Measurements from ENCODE around the gene GPR135. TPM values are rescaled to one million over a fixed set of nuclear protein-coding genes. Genes with fewer than 3 reads are reported as not detected.

Gene GPR135
- total and polyA plus RNA-seq, 10 of the 15 experiments (the other 5 are each of a cell fraction or from before 2014, with no cell fraction given) = 0.11 to 1.1 (median 0.86) TPM

- BruUV-seq (replicated peaks) = no TSS peak
- peak overlapping the region; percentile 96 for H3K4me2 ChIP-seq (ENCODE audit: control insufficient read depth, insufficient read depth)
Observed at GRCh38 chr14:59480166-59480565, 15.0 kb upstream of the GPR135 start.

GRCh38 chr14:59478540-59478939 is 13.4 kb upstream of the GPR135 start:
- H3K4me3 ChIP-seq = no peak overlapping the region
- TF ChIP-seq CREM (IDR thresholded peaks at IDR 0.05; ENCODE audit: low read depth) (no peak), KAT2A (conservative IDR thresholded peaks at IDR 0.05; ENCODE audit: control insufficient read depth, low read depth, low read length) (no peak), RELB (IDR thresholded peaks at IDR 0.05; ENCODE audit: low read depth) (no peak), STAT1 (conservative IDR thresholded peaks at IDR 0.05) (no peak), RBBP5 (conservative IDR thresholded peaks at IDR 0.05) (no peak), MTA3 (IDR thresholded peaks at IDR 0.05; ENCODE audit: borderline replicate concordance, low read length) (no peak), RAD21 (IDR thresholded peaks at IDR 0.05; ENCODE audit: insufficient read depth, low read depth, low read length) (no peak), MYB (IDR thresholded peaks at IDR 0.05; ENCODE audit: borderline replicate concordance, low read depth, low read length) (no peak), HSF1 (IDR thresholded peaks at IDR 0.05; ENCODE audit: low read depth, low read length) (no peak)
- in situ Hi-C loops (cut with MboI) (loop anchor here (25.0 kb wide), 1 partner anchor 684 kb away; the partner anchor contains the start of gene DHRS7), intact Hi-C loops (cut with micrococcal nuclease; ENCODE audit: unreplicated experiment) (no loop called here)
- no peaks in the 10 kb centered on the region for H4K20me1 ChIP-seq (ENCODE audit: control insufficient read depth, insufficient read depth)
- FAIRE-seq = no peak
- no peak overlapping the region for H3K4me2 ChIP-seq (ENCODE audit: control insufficient read depth, insufficient read depth)
- RAD21 ChIA-PET (ENCODE audit: unreplicated experiment) = no interaction called here
- peaks cover 2 to 7% of the 10 kb centered on the region in 2 experiments; a peak in 2 of 4 replicates for H3K36me3 ChIP-seq (ENCODE audit: control insufficient read depth in 2 of 2, insufficient read depth in 2 of 2, low read length in 1 of 2)
- H3K79me2 ChIP-seq (ENCODE audit: control insufficient read depth, insufficient read depth, low read length) = peaks cover 32% of the 10 kb centered on the region
- no peak for DNase-seq (ENCODE audit: low read depth, low spot score)
- BruUV-seq (replicated peaks) = no TSS peak
- POLR2A ChIA-PET = interaction anchor here (1.4 kb wide), 1 partner anchor 9 kb away, joined by 3 read pairs; no protein-coding TSS in a partner anchor
- no peak overlapping the region for H2AFZ ChIP-seq (ENCODE audit: control insufficient read depth, low read depth, low read length)
- no peaks in the 10 kb centered on the region for H3K9me3 ChIP-seq (replicated peaks; ENCODE audit: control insufficient read depth, insufficient read depth, low read length)
- H3K9ac ChIP-seq (ENCODE audit: control insufficient read depth, insufficient read depth, low read length) = no peak overlapping the region
- H3K27me3 ChIP-seq (replicated peaks in 1 of 2; ENCODE audit: control insufficient read depth in 2 of 2, insufficient read depth in 2 of 2, low read length in 1 of 2) = no peaks in the 10 kb centered on the region
- SMC1A ChIA-PET (ENCODE audit: uncharacterized antibody, unreplicated experiment) = interaction anchor here (0.7 to 1.6 kb wide), 4 partner anchors 9 to 27 kb away, joined by 3 read pairs; no protein-coding TSS in a partner anchor
- CTCF ChIA-PET = interaction anchor here (1.1 kb wide), 1 partner anchor 14 kb away, joined by 3 read pairs; the partner anchor contains the start of gene GPR135
- no peak for ATAC-seq
- H3K27ac ChIP-seq (ENCODE audit: control insufficient read depth, insufficient read depth) = no peak overlapping the region
- 95% methylated on average over 3 of the region's 3 CpGs for WGBS (ENCODE audit: insufficient coverage, insufficient replicate concordance, low lambda C conversion rate, missing lambda C conversion rate)
- H3K4me1 ChIP-seq (ENCODE audit: control insufficient read depth, insufficient read depth, low read length) = peaks cover 10% of the 10 kb centered on the region; the same call in 1 of the 2 replicates

More at GRCh38 chr14:59480166-59480565, 15.0 kb upstream of the GPR135 start:
- Histone ChIP-seq H2AFZ (ENCODE audit: control insufficient read depth, low read depth, low read length) (no peak overlapping the region), H4K20me1 (ENCODE audit: control insufficient read depth, insufficient read depth) (no peaks in the 10 kb centered on the region), H3K27ac (ENCODE audit: control insufficient read depth, insufficient read depth) (no peak overlapping the region), H3K36me3 (ENCODE audit: control insufficient read depth in 2 of 2, insufficient read depth in 2 of 2, low read length in 1 of 2) (peaks cover 0 to 3% of the 10 kb centered on the region in 2 experiments; a peak in 1 of 4 replicates), H3K4me3 (peak overlapping the region; percentile 37), H3K4me1 (ENCODE audit: control insufficient read depth, insufficient read depth, low read length) (peaks cover 10% of the 10 kb centered on the region; the same call in 1 of the 2 replicates), H3K9ac (ENCODE audit: control insufficient read depth, insufficient read depth, low read length) (0 out of 2 replicates have a peak overlapping the region, but pooled peaks have one; percentile 46), H3K79me2 (ENCODE audit: control insufficient read depth, insufficient read depth, low read length) (peaks cover 47% of the 10 kb centered on the region), H3K27me3 (replicated peaks in 1 of 2; ENCODE audit: control insufficient read depth in 2 of 2, insufficient read depth in 2 of 2, low read length in 1 of 2) (no peaks in the 10 kb centered on the region), H3K9me3 (replicated peaks; ENCODE audit: control insufficient read depth, insufficient read depth, low read length) (no peaks in the 10 kb centered on the region)
- no peak for DNase-seq (ENCODE audit: low read depth, low spot score)
- POLR2A ChIA-PET = no interaction called here
- in situ Hi-C loops (cut with MboI) (loop anchor here (25.0 kb wide), 1 partner anchor 682 kb away; the partner anchor contains the start of gene DHRS7), intact Hi-C loops (cut with micrococcal nuclease; ENCODE audit: unreplicated experiment) (loop anchor here (10.0 kb wide), 2 partner anchors 615 to 685 kb away; partner anchors contain the start of genes DHRS7 and PCNX4)
- SMC1A ChIA-PET (ENCODE audit: uncharacterized antibody, unreplicated experiment) = interaction anchor here (0.7 to 1.5 kb wide), 8 partner anchors 10 to 93 kb away, joined by 3 to 6 read pairs (median 3); partner anchors contain the start of gene GPR135
- no peak for FAIRE-seq
- CTCF ChIA-PET = interaction anchor here (0.8 kb wide), 1 partner anchor 90 kb away, joined by 3 read pairs; no protein-coding TSS in a partner anchor
- TF ChIP-seq USF1 (IDR thresholded peaks at IDR 0.05; ENCODE audit: borderline replicate concordance, extremely low read length, insufficient read depth, low read depth, low read length) = no peak
- no peak for TF ChIP-seq SP1 (IDR thresholded peaks at IDR 0.05; ENCODE audit: low read depth, low read length)
- no peak for ATAC-seq
- RAD21 ChIA-PET (ENCODE audit: unreplicated experiment) = no interaction called here
- WGBS (ENCODE audit: insufficient coverage, insufficient replicate concordance, low lambda C conversion rate, missing lambda C conversion rate) = 0% methylated on average over 1 of the region's 1 CpG

Data from GM12878 (cell line).